Skeletal muscle tissue (tissue), 4 donors: ENCODE measurements around the gene KY. TPM values are rescaled to one million over a fixed set of nuclear protein-coding genes. Genes with fewer than 3 reads are reported as not detected.

Experiments
- H3K27ac ChIP-seq: one replicate; pipeline ENCODE4 v1.7.0; 2013; ENCODE audit warnings: mild to moderate bottlenecking, low read depth, low read length, inconsistent platforms
- H3K27me3 ChIP-seq, 3 donors: one replicate each; pipeline ENCODE4 v1.7.0; 2013; ENCODE audit warnings: low read length in 3 of 3; ENCODE audit not compliant: control insufficient read depth in 3 of 3, insufficient read depth in 3 of 3
- H3K36me3 ChIP-seq, 3 donors: one replicate each; pipeline ENCODE4 v1.7.0; 2013; ENCODE audit warnings: low read length in 3 of 3; ENCODE audit not compliant: control insufficient read depth in 3 of 3, insufficient read depth in 3 of 3
- H3K4me1 ChIP-seq, 3 donors: one replicate each; pipeline ENCODE4 v1.7.0; 2013; ENCODE audit warnings: low read length in 3 of 3, mild to moderate bottlenecking in 3 of 3; ENCODE audit not compliant: control insufficient read depth in 3 of 3, insufficient read depth in 3 of 3
- H3K4me3 ChIP-seq, 3 donors: one replicate each; pipeline ENCODE4 v1.7.0; 2013; ENCODE audit warnings: low read length in 3 of 3
- H3K9ac ChIP-seq, 3 donors: one replicate each; pipeline ENCODE4 v1.7.0; 2013; ENCODE audit warnings: low read length in 3 of 3, mild to moderate bottlenecking in 3 of 3, moderate library complexity in 2 of 3, low read depth in 1 of 3
- H3K9me3 ChIP-seq, 3 donors: one replicate each; pipeline ENCODE4 v1.7.0; 2013; ENCODE audit warnings: low read length in 3 of 3; ENCODE audit not compliant: control insufficient read depth in 3 of 3
- total RNA-seq: library from RNA; depleted of rRNA; stranded (reverse); fragments of >200 nt; gene quantifications from one replicate; pipeline ENCODE4 v1.2.3, GENCODE V29; 2014
- donor health status: Osteomylitis.

KY gene
- total RNA-seq, 1 donor from 2014 or later: 61.6 TPM

- Histone ChIP-seq H3K4me1 (peaks cover 34 to 37% (median 37%) of the 10 kb centered on the region in 3 donors), H3K4me3 (no peak overlapping the region), H3K9ac (no peak overlapping the region), H3K27ac (no peak overlapping the region), H3K36me3 (no peaks in the 10 kb centered on the region), H3K27me3 (no peaks in the 10 kb centered on the region), H3K9me3 (no peaks in the 10 kb centered on the region)
Observed at GRCh38 chr3:134690226-134690625, 39.4 kb upstream of the KY start.

DNA sequence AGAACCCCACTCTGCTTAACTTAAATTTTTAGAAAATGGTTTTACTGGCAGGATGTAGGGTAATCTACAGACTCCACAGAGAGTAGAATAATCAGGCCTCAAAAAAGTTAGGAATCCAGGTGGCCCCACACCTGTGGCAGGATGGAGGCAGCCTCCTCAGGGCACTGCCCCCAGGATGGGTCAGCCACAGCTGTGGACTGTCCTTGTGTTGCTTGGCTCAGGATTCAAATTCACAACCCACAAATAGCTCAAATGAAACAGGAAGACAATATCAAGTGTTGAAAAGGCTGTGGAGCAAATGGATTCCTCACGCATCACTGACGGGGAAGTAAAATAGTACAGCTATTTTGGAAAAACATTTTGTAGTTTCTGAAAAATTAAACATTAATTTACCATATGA is 36.8 kb upstream of the KY start:
- no peak overlapping the region for H3K4me3 ChIP-seq
- H3K4me1 ChIP-seq: peaks cover 22 to 27% (median 24%) of the 10 kb centered on the region in 3 donors
- H3K9ac ChIP-seq: no peak overlapping the region

DNA sequence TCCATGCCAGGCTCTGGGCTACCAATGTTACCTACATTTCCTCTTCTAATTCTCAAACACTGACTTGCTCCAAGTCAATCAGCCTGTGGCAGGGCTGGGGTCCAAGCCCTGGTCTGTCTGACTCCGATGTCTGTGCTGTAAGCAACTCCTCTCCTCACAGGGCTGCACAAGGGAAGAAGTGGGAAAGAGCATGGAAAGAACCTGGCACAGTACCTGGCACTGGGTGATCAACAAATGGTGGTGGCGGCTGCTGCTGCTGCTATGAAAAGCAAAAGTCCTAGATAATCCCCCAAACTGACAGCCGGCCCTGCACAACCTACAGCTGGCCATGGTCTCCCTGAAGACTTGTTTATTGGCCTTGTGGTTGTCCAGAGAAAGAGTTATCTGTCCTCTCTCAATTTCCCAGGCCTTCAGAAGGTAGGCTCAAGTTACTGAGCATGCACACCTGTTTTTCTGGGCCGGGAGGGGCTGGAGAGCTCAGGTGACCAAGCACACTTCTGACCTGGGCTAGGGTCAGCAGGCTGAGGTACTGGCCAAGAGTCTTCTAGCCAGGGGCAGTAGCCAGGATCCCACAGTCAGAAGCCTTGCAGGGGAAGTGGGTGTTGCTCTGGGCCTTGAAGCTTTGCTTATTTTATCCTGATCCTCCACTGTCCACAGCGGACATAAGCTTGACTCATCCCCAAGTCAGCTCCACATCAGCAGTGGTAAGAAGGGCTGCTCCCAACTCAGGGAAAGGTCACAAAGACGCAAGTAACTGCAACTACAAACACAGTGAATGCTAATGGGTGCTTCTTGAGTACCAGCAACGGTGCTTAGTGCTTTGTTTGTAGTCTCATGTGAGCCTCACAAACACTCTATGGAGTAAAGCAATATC is 35.3 kb upstream of the KY start:
- Histone ChIP-seq H3K27me3 (no peaks in the 10 kb centered on the region), H3K9ac (no peak overlapping the region), H3K27ac (peak overlapping the region; percentile 76), H3K36me3 (no peaks in the 10 kb centered on the region), H3K9me3 (no peaks in the 10 kb centered on the region), H3K4me1 (peaks cover 29 to 35% (median 31%) of the 10 kb centered on the region in 3 donors), H3K4me3 (peak overlapping the region in 2 of 3 donors; percentile 6 to 18)

More for the DNA sequence above, 36.8 kb upstream of the KY start:
- Histone ChIP-seq H3K27me3 (no peaks in the 10 kb centered on the region), H3K27ac (no peak overlapping the region), H3K9me3 (no peaks in the 10 kb centered on the region), H3K36me3 (no peaks in the 10 kb centered on the region)

DNA sequence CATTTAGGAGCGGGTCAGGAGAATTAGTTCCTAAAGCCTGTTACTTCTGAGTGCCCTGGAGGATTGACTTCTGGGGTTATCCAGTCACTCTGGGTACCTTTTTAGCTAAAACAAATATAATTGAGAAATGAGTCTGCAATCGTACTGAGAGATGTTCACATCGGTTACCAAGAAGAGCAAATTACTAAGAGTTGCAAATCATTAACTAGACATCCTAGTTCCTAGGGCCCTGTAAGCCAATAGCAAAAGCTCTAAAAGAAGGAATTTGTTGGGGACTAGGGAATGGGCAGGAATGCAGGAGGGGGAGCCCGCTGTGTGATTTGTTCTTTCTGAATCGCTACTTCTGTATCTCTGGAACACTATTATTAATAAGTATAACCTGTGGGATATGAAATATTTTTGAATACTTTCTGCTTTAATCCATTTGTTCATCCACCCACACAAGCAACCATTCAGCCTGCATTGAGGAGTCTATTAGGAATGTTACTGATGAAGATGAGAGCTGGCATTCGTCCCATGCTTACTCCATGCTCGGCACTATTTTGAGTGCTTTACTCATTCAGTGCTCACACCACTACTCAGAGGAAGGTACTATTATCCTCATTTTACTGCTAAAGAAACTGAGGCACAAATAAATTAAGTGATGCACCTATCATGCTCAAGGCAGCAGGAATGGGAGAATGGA is 31.5 kb upstream of the KY start:
- H3K4me3 ChIP-seq: no peak overlapping the region
- no peaks in the 10 kb centered on the region for H3K36me3 ChIP-seq
- H3K9me3 ChIP-seq: no peaks in the 10 kb centered on the region
- no peak overlapping the region for H3K27ac ChIP-seq
- H3K9ac ChIP-seq: no peak overlapping the region
- peaks cover 45 to 58% (median 48%) of the 10 kb centered on the region in 3 donors for H3K4me1 ChIP-seq
- no peaks in the 10 kb centered on the region for H3K27me3 ChIP-seq

- Histone ChIP-seq H3K4me1 (peaks cover 40 to 55% (median 44%) of the 10 kb centered on the region in 3 donors), H3K27me3 (no peaks in the 10 kb centered on the region), H3K4me3 (no peak overlapping the region), H3K9ac (no peak overlapping the region), H3K9me3 (no peaks in the 10 kb centered on the region), H3K27ac (peak overlapping the region; percentile 57), H3K36me3 (no peaks in the 10 kb centered on the region)
Observed at GRCh38 chr3:134681522-134681900, 30.7 kb upstream of the KY start.

- H3K27me3 ChIP-seq: no peaks in the 10 kb centered on the region
Observed at GRCh38 chr3:134680796-134681521, 30.1 kb upstream of the KY start.

DNA sequence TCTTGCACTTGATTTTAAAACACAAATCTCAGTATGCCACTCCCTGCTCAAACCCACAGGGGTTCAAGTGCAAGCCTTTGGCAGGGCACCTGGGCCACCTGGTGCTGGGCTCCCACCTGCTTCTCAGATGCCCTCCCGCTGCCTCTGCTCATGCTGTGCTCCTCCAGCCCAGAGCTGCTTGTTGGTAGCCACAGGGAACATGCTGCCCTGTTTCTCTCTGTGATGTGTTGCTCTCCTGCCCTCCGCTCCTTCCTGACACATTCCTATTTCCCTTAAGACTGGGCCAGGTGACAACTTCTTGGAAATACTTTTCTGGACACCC is 27.1 kb upstream of the KY start:
- H3K27me3 ChIP-seq: no peaks in the 10 kb centered on the region
- no peak overlapping the region for H3K27ac ChIP-seq
- H3K4me3 ChIP-seq: no peak overlapping the region
- peaks cover 29 to 43% (median 33%) of the 10 kb centered on the region in 3 donors for H3K4me1 ChIP-seq
- H3K9me3 ChIP-seq: peaks cover 0 to 3% (median 0%) of the 10 kb centered on the region in 3 donors
- no peaks in the 10 kb centered on the region for H3K36me3 ChIP-seq
- H3K9ac ChIP-seq: no peak overlapping the region

More at GRCh38 chr3:134680796-134681521, 30.1 kb upstream of the KY start:
- Histone ChIP-seq H3K27ac (peak overlapping the region; percentile 57), H3K9ac (peak overlapping the region in 2 of 3 donors; percentile 27 to 40), H3K4me1 (peaks cover 35 to 52% (median 39%) of the 10 kb centered on the region in 3 donors), H3K4me3 (no peak overlapping the region), H3K9me3 (no peaks in the 10 kb centered on the region), H3K36me3 (no peaks in the 10 kb centered on the region)

DNA sequence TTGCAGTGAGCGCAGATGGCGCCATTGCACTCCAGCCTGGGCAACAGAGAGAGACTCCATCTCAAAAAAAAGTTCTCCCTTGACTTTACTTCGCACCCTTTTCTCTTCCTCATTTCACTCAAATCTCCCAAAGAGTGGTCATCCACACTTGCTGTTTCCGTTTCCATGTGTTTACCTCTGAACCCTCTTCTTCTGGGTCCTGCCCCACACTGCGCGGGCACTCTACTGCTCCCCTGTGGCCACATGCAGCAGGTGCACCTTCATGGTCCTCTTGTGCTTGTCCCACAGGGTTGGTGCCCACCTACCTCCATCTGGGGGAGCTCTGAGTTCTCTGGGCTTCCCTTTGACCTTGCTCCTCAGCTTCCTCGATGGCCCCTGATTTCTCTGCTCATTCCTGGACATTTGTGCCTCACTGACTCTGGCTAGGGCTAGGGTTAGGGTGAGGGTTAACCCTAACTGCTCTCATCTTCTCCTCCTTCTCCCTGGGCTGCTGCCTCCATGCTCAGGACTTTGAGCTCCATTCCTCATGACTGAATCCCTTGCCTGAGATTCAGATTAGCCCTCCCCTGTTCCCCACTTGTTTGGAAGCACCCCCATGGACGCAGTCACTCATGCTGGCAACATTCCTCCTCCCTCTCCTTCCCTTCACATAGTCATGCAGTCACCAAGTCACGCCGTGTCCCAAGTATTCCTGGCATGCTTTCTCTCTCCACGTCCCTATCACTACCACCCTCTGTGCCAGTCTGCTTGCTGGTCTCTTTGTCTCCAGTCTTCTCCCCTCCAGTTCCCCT is 26.6 kb upstream of the KY start:
- Histone ChIP-seq H3K9me3 (peaks cover 0 to 3% (median 0%) of the 10 kb centered on the region in 3 donors), H3K27me3 (no peaks in the 10 kb centered on the region), H3K4me3 (no peak overlapping the region), H3K9ac (no peak overlapping the region), H3K36me3 (no peaks in the 10 kb centered on the region), H3K27ac (no peak overlapping the region), H3K4me1 (peaks cover 29 to 43% (median 33%) of the 10 kb centered on the region in 3 donors)

- Histone ChIP-seq H3K9me3 (peaks cover 0 to 3% (median 0%) of the 10 kb centered on the region in 3 donors), H3K27me3 (no peaks in the 10 kb centered on the region), H3K27ac (no peak overlapping the region), H3K4me3 (no peak overlapping the region), H3K9ac (no peak overlapping the region), H3K36me3 (no peaks in the 10 kb centered on the region), H3K4me1 (peaks cover 19 to 31% (median 23%) of the 10 kb centered on the region in 3 donors)
Observed at GRCh38 chr3:134675726-134676256, 25.0 kb upstream of the KY start.
